ENCODE measurements around the gene ZNF32.
"Not testable (repeated sequence)": the region's sequence is repeated elsewhere in the genome, so short reads cannot be mapped to it uniquely, and the experiment has no call there.

ZNF32 gene

GRCh38 chr10:43679509-43679908 is 30.8 kb upstream of the ZNF32 start:
- peak; percentile 76 to 86 for DNase-seq

GRCh38 chr10:43678654-43679053 is 30.0 kb upstream of the ZNF32 start:
- DNase-seq = no peak

GRCh38 chr10:43676901-43677300 is 28.2 kb upstream of the ZNF32 start:
- DNase-seq = no peak

- DNase-seq = no peak
Measured at GRCh38 chr10:43676331-43676730, 27.6 kb upstream of the ZNF32 start.

- peak in 1 of 2 experiments; percentile 21 for DNase-seq
Measured at GRCh38 chr10:43674553-43675210, 26.0 kb upstream of the ZNF32 start.

- DNase-seq = no peak
Measured at GRCh38 chr10:43673471-43673870, 24.8 kb upstream of the ZNF32 start.

GRCh38 chr10:43671659-43672531 is 23.2 kb upstream of the ZNF32 start:
- peak in 1 of 2 experiments; percentile 50 for DNase-seq

- no peak for DNase-seq
Measured at GRCh38 chr10:43669386-43669785, 20.7 kb upstream of the ZNF32 start.

- no peak for DNase-seq
Measured at GRCh38 chr10:43667761-43668386, 19.2 kb upstream of the ZNF32 start.

GRCh38 chr10:43667317-43667731 is 18.6 kb upstream of the ZNF32 start:
- no peak for DNase-seq

GRCh38 chr10:43666552-43666951 is 17.9 kb upstream of the ZNF32 start:
- DNase-seq = no peak

- DNase-seq = no peak
Measured at GRCh38 chr10:43665054-43665453, 16.4 kb upstream of the ZNF32 start.

- no peak for DNase-seq
Measured at GRCh38 chr10:43658227-43658626, 9.5 kb upstream of the ZNF32 start.

- no peak for DNase-seq
Measured at GRCh38 chr10:43655311-43655710, 6.6 kb upstream of the ZNF32 start.

GRCh38 chr10:43653746-43654145 is 5.1 kb upstream of the ZNF32 start:
- no peak for DNase-seq

- no peak for DNase-seq
Measured at GRCh38 chr10:43649185-43649523, 473 bp upstream of the ZNF32 start.

GRCh38 chr10:43648095-43648397 is 635 bp downstream of the ZNF32 start:
- DNase-seq = no peak

GRCh38 chr10:43647576-43647975 is 1.1 kb downstream of the ZNF32 start:
- no peak for DNase-seq

GRCh38 chr10:43645866-43646265 is 2.8 kb downstream of the ZNF32 start:
- DNase-seq = no peak

GRCh38 chr10:43644252-43644651 is 4.4 kb downstream of the ZNF32 start:
- no peak for DNase-seq

- no peak for DNase-seq
Measured at GRCh38 chr10:43640603-43641002, 8.1 kb downstream of the ZNF32 start.

- not testable (repeated sequence) for DNase-seq
Measured at GRCh38 chr10:43635816-43636215, 12.9 kb downstream of the ZNF32 start.

- DNase-seq = no peak
Measured at GRCh38 chr10:43628956-43629355, 19.7 kb downstream of the ZNF32 start.

- no peak for DNase-seq
Measured at GRCh38 chr10:43627942-43628341, 20.7 kb downstream of the ZNF32 start.
